GM21381 (cell line): Measurements from ENCODE around the gene LRP8.

Source experiments
- ATAC-seq: cut with Tn5 transposase; IDR thresholded peaks from one replicate; pipeline ENCODE4 v1.9.1; 2021; ENCODE audit warnings: mild to moderate bottlenecking, moderate library complexity; ENCODE audit not compliant: unreplicated experiment

Gene LRP8

DNA sequence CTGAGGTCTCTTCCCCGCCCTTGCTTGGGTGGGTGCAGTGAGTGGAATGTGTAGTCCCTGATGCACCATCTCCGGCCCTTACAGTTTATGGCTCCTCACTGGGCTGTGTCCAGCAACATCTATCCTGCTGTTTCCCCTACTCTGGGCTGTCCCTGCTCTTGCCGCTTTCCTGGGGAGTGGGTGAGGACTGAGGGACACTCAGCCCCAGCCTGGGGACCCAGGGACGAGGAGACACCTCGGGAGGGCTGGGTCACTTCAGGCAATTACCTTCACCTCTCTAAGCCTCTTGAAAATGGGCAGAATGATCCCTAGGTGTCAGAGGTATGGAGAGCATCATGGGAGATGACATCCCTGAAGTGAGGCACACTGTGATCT, 13.6 kb upstream of the LRP8 start:
- no peak for ATAC-seq

DNA sequence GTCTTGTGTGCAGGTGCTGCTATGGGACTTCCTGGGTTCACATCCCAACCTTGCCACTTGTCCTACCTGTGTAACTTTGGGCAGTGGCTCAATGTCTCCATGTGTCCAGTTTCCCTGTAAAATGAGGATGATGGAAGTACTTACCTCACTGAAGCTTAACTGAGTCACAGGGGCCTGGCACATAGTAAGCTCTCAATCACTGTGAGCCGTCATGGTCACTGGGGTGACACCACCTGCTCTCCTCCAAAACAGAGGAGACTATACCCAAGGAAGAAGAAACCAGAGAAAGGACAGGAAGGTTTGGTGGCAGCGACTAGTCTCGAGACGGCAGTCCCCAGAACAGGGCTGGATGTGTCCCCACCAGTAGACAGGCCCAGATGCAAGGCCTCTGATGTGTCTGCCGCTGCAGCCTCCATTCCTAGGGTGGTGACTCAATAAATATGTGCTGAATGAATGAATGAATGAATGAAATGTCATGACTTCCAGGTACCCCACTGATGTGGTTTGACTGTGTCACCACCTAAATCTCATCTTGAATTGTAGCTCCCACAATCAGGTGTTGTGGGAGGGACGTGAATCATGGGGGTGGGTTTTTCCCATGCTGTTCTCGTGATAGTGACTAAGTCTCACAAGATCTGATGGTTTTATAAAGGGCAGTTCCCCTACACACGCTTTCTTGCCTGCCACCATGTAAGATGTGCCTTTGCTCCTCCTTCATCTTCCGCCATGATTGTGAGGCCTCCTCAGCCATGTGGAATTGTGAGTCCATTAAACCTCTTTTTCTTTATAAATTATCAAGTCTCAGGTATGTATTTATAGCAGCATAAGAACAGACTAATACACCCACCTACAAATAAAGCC, 13.0 kb upstream of the LRP8 start:
- no peak for ATAC-seq

DNA sequence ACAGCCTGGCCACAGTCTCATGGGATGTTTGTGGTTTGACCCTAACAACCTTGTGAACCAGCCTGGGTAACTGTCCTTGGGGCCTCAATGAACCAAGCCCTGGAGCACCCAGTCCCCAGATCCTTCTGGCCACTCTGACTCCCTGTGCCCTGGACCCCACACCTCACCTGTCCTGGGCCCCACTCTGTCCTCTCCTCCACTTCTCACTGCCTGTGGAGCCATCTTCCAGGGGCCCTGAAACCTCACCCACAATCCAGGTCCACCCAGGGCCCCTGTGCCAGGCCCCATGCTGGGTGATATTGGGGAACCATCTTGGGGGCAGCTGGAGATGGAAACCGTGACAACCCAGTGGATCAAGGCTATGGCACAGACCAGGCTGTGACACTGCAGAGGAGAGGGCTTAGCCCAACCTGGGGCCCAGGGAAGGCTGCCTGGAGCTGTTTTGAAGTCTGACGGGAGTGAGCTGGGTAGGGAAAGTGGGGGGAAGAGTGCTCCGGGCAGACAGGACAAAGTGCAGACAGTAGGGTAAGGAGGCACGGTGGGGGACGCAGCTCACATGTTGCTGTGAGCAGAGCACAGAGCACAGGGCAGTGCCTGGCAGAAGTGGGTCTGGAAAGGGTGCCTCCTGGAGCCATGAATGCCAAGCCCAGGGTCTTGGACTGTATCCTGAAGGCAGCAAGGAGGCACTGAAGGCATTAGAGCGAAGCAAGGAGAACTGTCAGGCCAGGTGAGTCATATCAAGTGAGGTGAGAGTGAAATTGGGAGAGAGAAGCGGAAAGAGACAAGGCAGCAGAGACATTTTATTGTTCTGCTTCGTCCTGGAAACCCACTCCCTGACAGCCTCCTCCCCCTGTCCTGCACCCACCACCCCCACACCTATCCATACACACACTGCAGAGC, 12.1 kb upstream of the LRP8 start:
- ATAC-seq = no peak

DNA sequence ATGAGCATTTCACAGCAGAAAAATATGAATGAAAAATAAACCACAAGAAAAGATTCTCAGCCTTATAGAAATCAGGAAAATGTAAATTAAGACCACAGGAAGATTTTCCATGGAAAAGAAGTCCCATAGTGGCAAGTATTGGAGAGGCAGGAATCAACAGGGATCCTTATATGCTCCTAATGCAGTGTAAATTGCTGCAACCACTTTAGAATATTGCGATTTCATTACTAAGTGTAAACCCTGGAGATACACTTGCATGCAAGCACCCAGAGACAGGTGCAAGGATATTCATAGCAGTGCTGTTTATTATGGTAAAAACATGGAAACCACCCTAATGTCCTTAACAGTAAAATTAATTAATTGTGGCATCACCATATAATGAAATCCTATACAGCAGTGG, 10.6 kb upstream of the LRP8 start:
- ATAC-seq = no peak

- no peak for ATAC-seq
These were observed 9.6 kb upstream of the LRP8 start for GRCh38 chr1:53337499-53337898.

DNA sequence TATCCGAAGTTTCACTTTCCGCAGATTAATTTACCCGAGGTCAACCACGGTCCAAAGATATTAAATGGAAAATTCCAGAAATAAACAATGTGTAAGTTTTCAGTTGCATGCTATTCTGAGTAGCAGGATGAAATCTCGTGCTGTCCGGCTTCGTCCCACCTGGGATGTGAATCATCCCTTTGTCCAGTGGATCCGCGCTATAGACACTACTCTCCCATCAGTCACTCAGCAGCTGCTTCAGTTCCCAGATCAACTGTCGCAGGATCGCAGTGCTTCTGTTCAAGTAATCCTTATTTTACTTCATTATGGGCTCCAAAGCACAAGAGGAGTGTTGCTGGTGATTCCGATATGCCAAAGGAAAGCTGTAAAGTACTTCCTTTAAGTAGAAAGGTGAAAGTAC, 8.3 kb upstream of the LRP8 start:
- ATAC-seq = no peak

DNA sequence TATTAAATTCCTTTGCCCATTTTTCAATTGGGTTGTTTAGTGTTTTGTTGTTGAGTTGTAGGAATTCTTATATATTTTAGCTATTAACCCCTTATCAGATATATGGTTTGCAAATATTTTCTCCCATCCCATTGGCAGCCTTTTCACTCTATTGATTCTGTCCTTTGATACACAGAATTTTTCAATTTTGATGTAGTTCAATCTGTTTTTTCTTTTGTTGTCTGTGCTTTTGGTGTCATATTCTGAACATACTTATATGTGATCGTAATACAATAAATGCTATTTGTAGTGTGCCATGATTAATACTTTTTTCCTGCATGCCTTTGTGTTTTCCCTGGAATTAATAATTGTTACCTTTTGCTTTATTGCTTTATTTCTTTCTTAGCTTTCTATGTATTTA, 7.8 kb upstream of the LRP8 start:
- ATAC-seq = no peak

DNA sequence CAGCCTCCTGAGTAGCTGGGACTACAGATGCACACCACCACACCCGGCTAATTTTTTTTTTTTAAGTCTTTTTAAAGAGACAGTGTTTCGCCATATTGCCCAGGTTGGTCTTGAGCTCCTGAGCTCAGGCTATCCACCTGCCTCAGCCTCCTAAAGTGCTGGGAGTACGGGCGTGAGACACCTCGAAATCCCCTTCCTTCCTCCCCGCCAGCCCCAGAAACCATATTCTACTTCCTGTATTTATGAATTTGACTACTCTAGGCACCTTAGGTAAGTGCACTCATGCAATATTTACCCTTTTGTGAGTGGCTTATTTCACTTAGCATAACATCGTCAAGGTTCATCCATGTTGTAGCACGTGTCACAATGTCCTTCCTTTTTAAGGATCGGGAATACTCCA, 6.9 kb upstream of the LRP8 start:
- ATAC-seq = no peak

DNA sequence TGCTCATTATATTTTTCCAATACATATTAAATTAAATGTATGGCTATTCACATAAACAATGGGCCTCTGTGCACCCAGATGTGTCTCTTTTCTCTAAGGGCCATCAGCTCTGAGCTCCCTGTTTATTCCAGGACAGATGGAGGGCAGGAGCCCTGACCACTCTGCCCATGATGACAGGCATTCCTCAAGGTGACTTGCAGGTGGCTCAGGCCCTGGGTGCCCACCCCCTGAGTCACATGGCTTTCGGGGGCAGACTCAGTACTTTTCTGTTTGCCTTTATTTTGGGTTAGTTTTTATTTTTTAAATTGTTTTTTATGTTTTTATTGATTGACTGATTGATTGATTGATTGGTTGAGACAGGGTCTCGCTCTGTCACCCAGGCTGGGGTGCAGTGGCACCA, 6.4 kb upstream of the LRP8 start:
- no peak for ATAC-seq

DNA sequence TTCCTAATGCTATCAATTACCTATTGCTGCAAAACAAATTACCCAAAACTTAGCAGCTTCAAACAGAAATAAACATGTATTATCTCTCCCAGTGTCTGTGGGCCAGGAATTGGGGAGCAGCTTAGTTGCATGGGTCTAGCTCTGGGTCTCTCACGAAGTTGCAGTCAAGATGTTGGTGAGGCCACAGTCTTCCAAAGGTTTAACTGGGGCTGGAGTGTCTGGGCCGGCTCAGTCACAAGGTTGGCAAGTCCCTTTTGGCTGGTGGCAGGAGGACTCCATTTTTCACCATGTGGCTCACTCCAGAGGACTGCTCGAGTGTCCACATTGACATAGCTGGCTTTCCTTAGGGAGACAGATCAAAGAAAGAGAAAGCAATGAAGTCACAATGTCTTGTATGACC, 5.0 kb upstream of the LRP8 start:
- no peak for ATAC-seq

DNA sequence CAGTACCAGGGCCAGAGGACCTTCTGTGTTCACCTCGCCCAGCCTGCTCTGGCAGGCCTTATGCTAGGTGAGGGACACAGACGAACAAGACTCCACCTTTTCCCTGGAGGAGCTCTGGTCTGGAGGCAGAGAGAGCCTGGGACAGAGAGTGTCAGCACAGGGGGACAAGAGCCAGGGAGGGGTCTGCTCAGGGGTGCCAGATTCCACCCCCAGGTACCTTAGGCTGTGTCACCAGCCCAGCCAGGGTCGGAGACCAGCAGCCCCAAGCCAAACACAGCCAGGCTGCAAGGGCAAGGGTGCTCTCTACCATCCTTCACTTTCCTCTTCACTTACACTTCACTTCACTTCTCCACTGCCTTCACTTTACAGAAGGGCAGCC, 4.3 kb upstream of the LRP8 start:
- no peak for ATAC-seq

- ATAC-seq = no peak
These were observed 3.7 kb upstream of the LRP8 start for GRCh38 chr1:53331446-53332185.

DNA sequence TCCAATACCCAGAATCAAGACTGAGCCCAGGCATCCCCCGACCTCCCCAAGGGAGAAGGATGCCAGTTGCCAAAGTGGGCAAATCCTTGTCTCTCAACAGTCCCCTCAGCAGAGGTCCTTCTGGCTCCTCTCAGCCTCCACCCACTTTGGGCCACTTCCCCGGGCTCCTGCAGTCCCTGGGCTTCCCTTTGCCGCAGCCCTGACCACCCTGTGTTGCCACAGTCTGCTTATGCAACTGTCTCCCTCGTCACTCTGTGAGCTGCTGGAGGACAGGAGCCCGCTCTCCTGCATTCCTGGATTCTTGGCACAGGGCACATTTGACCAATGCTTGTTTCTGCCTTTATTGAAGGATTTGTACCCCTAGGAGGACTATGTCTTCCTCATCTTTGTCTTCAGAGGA, 2.9 kb upstream of the LRP8 start:
- ATAC-seq = no peak

- ATAC-seq = no peak
These were observed 950 bp upstream of the LRP8 start for GRCh38 chr1:53328541-53329499.

DNA sequence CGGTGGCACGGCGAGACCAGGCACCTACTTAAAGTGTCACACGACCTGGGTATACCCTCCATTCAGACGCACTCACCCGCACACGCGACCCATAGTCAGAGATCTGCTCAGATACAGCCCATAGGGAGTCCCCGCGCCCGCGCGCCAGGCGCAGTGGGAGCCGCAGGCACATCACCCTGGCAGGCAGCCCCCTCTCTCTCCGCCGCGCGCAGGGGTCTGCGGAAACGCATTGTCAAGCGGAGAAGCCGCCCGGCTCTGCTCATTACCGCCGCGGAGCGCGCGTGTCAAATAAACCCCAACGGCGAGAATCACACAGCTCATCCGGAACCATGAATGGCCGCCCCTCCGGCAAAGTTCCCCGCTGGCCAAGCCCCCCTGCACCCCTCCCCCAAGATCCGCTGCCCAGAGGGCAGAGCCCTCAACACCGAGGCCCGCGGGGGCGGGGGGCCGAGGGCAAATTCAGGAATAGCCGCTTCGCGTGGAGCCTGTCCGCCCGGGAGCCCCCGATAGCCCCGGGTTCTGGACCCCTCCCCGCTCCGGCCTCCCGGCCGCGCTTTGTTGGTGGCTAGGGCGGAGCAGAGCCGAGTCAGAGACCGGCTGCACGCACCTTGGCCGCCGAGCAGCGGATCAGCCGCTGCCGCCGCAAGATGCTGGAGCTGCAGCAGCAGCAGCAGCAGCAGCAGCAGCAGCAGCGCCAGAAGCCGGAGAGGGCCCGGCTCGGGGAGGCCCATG, 522 bp downstream of the LRP8 start:
- ATAC-seq = peak; percentile 2

GRCh38 chr1:53326598-53327181, 1.2 kb downstream of the LRP8 start:
- ATAC-seq = peak; percentile 31

DNA sequence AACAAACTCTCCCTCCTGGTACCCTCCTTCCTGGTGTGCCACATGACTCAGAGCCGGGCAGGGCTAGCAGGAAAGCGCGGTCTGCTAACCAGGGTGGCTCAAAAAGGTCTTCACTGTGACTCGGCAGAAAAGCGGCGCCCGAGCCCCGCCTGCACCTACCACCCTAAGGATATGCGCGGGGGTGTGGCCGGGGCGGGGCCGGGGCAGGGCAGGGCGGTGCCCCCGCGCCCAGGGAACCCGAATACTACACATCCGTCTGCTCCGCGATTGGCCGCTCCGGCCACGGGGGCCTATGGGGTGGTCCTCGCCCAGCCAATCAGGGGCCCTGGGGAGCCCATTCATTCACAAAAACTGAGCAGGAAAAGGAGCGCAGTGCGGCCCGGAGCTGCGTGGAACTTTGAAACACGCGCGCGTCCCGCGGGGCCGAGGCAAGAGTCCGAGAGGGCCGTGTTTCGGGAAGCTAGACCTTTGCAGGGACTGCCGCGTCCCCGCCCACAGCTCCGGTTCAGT, 1.7 kb downstream of the LRP8 start:
- ATAC-seq = peak; percentile 80

DNA sequence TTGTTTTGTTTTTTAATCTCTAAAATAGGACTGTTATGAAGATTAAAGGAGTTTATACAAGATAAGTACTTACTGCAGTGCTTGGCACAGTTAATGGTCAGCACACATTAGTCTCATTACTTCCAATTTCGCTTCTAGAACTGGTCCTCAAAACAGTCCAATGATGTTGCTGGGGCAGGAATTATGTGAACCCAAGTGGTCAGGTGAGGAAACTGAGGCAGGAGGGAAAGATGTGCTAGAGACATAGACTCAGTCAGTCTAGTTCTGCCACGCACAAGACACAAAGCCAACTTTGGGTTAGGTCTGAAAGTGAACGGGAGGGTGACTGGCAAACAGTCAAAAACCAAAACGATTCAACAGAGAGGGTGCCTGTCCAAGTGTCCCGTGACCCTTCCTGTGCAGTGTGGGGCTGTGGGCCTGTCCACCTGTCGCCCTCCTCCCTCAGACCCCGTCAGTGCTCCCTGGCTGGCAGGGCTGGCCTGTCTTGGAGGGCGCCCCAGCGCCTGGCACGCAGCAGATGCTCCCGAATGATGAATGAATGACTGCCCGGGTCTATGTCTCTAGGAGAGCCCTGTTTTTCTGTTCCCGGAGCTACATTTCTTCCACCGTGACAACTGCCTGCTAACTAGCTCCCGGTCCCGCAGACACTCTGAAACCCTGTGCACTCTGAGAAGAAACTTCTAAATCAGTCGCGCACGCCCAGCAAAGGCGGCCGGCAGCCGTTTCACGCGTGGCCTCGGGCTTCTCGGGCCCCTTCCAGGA, 2.4 kb downstream of the LRP8 start:
- ATAC-seq = no peak
